ENCODE data around the gene GSTA3. TPM values are rescaled to one million over a fixed set of nuclear protein-coding genes. Genes with fewer than 3 reads are reported as not detected.
"Not testable (repeated sequence)": the region's sequence is repeated elsewhere in the genome, so short reads cannot be mapped to it uniquely, and the experiment has no call there.

Gene GSTA3
- total RNA-seq, result not detected in 2 replicates

GRCh38 chr6:52909531-52909930, at the start of gene GSTA3:
TSS of gene GSTA3 (minus strand) at chr6:52909698. CDS start at chr6:52905834, 3,864 bp downstream.
- TF ChIP-seq, protein P1, sequence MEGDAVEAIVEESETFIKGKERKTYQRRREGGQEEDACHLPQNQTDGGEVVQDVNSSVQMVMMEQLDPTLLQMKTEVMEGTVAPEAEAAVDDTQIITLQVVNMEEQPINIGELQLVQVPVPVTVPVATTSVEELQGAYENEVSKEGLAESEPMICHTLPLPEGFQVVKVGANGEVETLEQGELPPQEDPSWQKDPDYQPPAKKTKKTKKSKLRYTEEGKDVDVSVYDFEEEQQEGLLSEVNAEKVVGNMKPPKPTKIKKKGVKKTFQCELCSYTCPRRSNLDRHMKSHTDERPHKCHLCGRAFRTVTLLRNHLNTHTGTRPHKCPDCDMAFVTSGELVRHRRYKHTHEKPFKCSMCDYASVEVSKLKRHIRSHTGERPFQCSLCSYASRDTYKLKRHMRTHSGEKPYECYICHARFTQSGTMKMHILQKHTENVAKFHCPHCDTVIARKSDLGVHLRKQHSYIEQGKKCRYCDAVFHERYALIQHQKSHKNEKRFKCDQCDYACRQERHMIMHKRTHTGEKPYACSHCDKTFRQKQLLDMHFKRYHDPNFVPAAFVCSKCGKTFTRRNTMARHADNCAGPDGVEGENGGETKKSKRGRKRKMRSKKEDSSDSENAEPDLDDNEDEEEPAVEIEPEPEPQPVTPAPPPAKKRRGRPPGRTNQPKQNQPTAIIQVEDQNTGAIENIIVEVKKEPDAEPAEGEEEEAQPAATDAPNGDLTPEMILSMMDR (IDR thresholded peaks at IDR 0.05; ENCODE audit: insufficient read depth, low read depth, low read length), result no peak
- no peak within 1 kb of the TSS for H3K4me3 ChIP-seq (ENCODE audit: low read depth, low read length)
- DNase-seq (ENCODE audit: low read depth), result no peak

DNA sequence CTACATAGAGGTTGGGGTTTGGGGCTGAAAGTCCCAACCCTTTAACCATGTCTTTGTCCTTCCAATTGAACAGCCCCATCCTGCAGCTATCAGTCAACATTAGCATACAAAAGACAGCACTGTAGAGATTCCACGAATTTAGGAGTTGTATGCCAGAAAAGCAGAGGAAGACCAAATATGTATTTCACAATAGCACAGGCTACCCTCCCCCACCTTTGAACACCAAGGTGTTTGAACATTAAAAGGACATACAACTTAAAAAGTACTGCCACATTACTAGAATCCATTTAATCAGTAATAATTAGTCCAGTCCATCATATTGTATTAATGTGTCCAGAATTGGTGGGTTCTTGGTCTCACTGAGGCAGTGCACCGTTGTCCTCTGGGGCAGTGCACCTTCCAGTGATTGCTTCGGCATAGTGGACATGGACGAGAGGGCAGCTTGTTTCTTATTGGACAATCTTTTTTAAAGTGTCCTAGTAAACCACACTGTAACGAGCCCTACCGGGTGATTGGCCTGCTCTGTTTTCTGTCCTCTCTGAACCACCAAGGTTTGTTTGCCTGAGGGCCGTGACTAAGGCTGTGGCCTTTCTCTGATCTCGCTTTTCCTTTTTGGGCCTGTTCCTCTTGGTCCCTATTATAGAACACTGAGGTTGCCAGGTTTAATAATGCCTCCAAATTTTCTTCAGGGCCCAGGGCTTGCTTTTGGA, 49.2 kb upstream of the GSTA3 start:
- DNase-seq (ENCODE audit: low read depth), result no peak
- TF ChIP-seq, protein P1 (IDR thresholded peaks at IDR 0.05; ENCODE audit: insufficient read depth, low read depth, low read length), result no peak
- no peak overlapping the region for H3K4me3 ChIP-seq (ENCODE audit: low read depth, low read length)

DNA sequence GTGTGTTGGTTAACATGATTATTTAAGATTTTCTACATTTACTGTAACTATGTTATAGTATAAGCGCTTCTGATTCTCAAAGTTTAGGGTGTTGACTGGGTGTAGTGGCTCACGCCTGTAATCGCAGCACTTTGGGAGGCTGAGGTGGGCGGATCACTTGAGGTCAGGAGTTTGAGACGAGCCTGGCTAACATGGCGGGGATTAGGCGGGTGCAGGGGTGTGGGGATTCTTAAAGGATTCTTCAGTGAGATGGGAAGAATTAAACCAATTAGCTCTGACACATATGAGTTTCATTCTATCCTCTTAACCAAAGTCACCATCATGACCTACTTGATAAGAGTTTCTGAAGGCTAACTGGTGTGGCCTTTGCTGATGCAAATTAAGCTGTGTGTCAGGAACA, 46.4 kb upstream of the GSTA3 start:
- no peak for DNase-seq (ENCODE audit: low read depth)
- TF ChIP-seq, protein P1 (IDR thresholded peaks at IDR 0.05; ENCODE audit: insufficient read depth, low read depth, low read length), result no peak
- H3K4me3 ChIP-seq (ENCODE audit: low read depth, low read length), result no peak overlapping the region

DNA sequence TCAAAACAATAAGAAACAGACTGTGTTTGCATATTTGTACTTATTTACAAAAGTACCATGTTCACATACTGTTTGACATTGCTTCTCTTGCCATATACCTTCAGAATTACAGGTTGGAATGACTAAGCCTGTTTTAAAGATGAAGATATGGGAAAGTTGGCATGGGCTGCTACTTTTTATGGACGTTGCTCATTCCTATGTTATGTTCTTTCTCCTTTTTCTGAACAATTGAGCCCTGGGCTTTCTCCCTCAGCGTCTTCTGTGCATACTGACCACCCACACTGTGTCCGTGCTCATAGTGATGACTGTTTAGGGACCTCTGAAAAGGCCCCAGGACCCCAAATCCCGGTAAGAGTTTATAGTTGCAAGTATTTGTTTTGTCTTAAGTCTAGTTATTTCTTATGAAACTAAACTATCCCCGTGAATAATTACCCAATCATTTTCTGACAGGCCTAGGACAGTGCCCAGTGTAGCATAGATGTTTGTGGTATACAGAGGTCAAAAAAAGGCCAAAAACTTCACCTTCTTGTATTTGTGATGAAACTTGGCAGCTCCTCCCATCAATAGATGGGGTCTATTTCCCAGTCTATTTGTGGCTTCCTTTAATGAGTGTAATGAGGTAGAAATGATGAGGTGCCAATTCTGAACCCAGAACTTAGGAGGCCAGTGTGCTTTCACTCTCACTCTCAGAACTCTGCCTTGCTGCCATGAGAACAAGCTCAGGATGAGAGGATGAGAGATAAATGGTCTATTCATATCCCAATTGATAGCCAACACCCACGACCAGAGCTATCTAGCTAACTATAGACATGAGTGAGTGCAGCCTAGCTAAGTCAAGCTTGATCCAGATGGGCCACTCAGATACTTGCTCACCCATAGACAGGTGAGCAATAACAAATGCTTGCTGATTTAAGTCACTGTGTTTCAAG, 44.7 kb upstream of the GSTA3 start:
- peak; percentile 14 for DNase-seq (ENCODE audit: low read depth)
- H3K4me3 ChIP-seq (ENCODE audit: low read depth, low read length), result no peak overlapping the region
- TF ChIP-seq, protein P1 (IDR thresholded peaks at IDR 0.05; ENCODE audit: insufficient read depth, low read depth, low read length), result no peak

- TF ChIP-seq, protein P1 (IDR thresholded peaks at IDR 0.05; ENCODE audit: insufficient read depth, low read depth, low read length), result no peak
These were observed 36.8 kb upstream of the GSTA3 start for GRCh38 chr6:52946306-52946705.

GRCh38 chr6:52942821-52943220, 33.3 kb upstream of the GSTA3 start:
- not testable (repeated sequence) for H3K4me3 ChIP-seq (ENCODE audit: low read depth, low read length); DNase-seq (ENCODE audit: low read depth)

More at GRCh38 chr6:52946306-52946705, 36.8 kb upstream of the GSTA3 start:
- no peak for DNase-seq (ENCODE audit: low read depth)
- no peak overlapping the region for H3K4me3 ChIP-seq (ENCODE audit: low read depth, low read length)

- TF ChIP-seq, protein P1 (IDR thresholded peaks at IDR 0.05; ENCODE audit: insufficient read depth, low read depth, low read length), result no peak
- DNase-seq (ENCODE audit: low read depth), result no peak
- no peak overlapping the region for H3K4me3 ChIP-seq (ENCODE audit: low read depth, low read length)
These were observed 32.7 kb upstream of the GSTA3 start for GRCh38 chr6:52942221-52942620.
